Heart right ventricle (tissue), 16 donors: ENCODE measurements around the gene ADGRE3. TPM values are rescaled to one million over a fixed set of nuclear protein-coding genes. Genes with fewer than 3 reads are reported as not detected.

Experiments used
- ATAC-seq, 8 donors: fragments of 200-7000 bp; cut with Tn5 transposase; one replicate each; pipeline ENCODE4 v1.9.1; 2020; ENCODE audit warnings: mild to moderate bottlenecking in 8 of 8, moderate library complexity in 8 of 8, moderate number of reproducible peaks in 1 of 8
- DNase-seq, 2 donors: peaks; one replicate each; pipeline ENCODE4 v3.0.0-alpha.2; 2020
- H3K27ac ChIP-seq, 10 donors: fragments of 200-600 bp; sonication (generic) in 2 of 10; one replicate each; pipeline versions ENCODE4 v1.5.0 to v1.8.0; 2020 to 2022; ENCODE audit warnings: mild to moderate bottlenecking in 3 of 10
- H3K27me3 ChIP-seq, 7 donors: fragments of 200-600 bp; one replicate each; pipeline ENCODE4 v1.8.0; 2021 to 2022; ENCODE audit warnings: mild to moderate bottlenecking in 2 of 7
- H3K36me3 ChIP-seq, 9 donors: fragments of 200-600 bp; sonication (generic) in 1 of 9; one replicate each; pipeline versions ENCODE4 v1.5.0 to v1.8.0; 2020 to 2022; ENCODE audit warnings: mild to moderate bottlenecking in 2 of 9
- H3K4me1 ChIP-seq, 9 donors: fragments of 200-600 bp; sonication (generic) in 1 of 9; one replicate each; pipeline versions ENCODE4 v1.5.0 to v1.8.0; 2020 to 2022; ENCODE audit warnings: mild to moderate bottlenecking in 4 of 9
- H3K4me3 ChIP-seq, 10 donors: fragments of 200-600 bp; sonication (generic) in 2 of 10; one replicate each; pipeline versions ENCODE4 v1.5.0 to v1.8.0; 2020 to 2022; ENCODE audit warnings: mild to moderate bottlenecking in 7 of 10, moderate library complexity in 2 of 10
- H3K9me3 ChIP-seq, 11 donors: fragments of 200-600 bp in 10 of 11; sonication (generic) in 2 of 11; one replicate each; pipeline versions ENCODE4 v1.5.0 to v1.8.0; 2013 to 2022; ENCODE audit warnings: mild to moderate bottlenecking in 2 of 11, control low read depth in 1 of 11, moderate library complexity in 1 of 11
- WGBS, 2 donors: extraction: QIAGEN DNeasy Blood & Tissue Kit; methylation state at CpG; one replicate each; pipeline ENCODE4 v1.1.7; 2013; ENCODE audit warnings: inconsistent platforms in 1 of 2; 5-methylcytosine and 5-hydroxymethylcytosine counted together
- intact Hi-C, 10 donors: fragments of 100-400 bp; cut with DNase I; formaldehyde crosslinking; loops; one replicate each; pipeline versions ENCODE4 v1.11.1 to v1.14.2; 2022
- polyA plus RNA-seq, 2 donors: library from polyadenylated mRNA; stranded (reverse); fragments of 200-250 nt; gene quantifications; one replicate each; pipeline ENCODE4 v1.2.3, GENCODE V29; 2013
- total RNA-seq, 10 donors: library from RNA; stranded (reverse); fragmentation: NEBNext Ultra II Directional in 3 of 10; extraction: Animal tissue kit (Norgen Biotek cat#: 25700) in 3 of 10; gene quantifications; one replicate each; pipeline versions ENCODE4 v1.2.1 to v1.2.4, GENCODE V29; 2021 to 2023
- TF ChIP-seq, protein P1 (sequence below), 9 donors: fragments of 200-600 bp; sonication (generic) in 2 of 9; IDR thresholded peaks; one replicate each; pipeline versions ENCODE4 v1.5.0 to v1.8.0; 2021 to 2022; ENCODE audit warnings: antibody characterized with exemption in 9 of 9, mild to moderate bottlenecking in 5 of 9, moderate library complexity in 1 of 9
- donor health status: Arrhythmogenic right ventricular cardiomyopathy.
- donor health status: ischemic (EF 13 %, LVEDD 7.1; RV severe dilation, severe dysfunction).
- donor health status: healthy with polysubstance abuse.
- donor health status: DM: no; HTN: yes; CAD: no.
- donor health status: DM: no; HTN: no; CAD: no.
- donor health status: ischemic (EF 25% LVEDD 6.9; RV normal size, moderate dysfunction).
- donor health status: ischemic (EF 25% LVEDD 5.7; RV mildly dilated, moderate dysfunction).
- donor health status: healthy.
- donor health status: DM: yes; HTN: yes; CAD: no.
- donor health status: Ischemic cardiomyopathy.
- donor health status: ischemic (EF 35%, LVEDD 5.7; RV mildly dilated, moderate dysfunction).
- donor health status: nonischemic (EF 11% LVEDD 7.7; RV severe dilation, severe dysfunction).
- donor health status: DM: yes; HTN: yes; CAD: no.
- donor health status: PGD.
- donor health status: ischemic (EF 29% LVEDD 5.4; RV normal size, mild dysfunction).
- donor health status: nonischemic (EF 23%, LVEDD 6.1; RV moderate dilation, normal function).

Gene ADGRE3
- total and polyA plus RNA-seq, 12 donors: 0.01 to 0.78 (median 0.23) TPM; not detected in 4

DNA sequence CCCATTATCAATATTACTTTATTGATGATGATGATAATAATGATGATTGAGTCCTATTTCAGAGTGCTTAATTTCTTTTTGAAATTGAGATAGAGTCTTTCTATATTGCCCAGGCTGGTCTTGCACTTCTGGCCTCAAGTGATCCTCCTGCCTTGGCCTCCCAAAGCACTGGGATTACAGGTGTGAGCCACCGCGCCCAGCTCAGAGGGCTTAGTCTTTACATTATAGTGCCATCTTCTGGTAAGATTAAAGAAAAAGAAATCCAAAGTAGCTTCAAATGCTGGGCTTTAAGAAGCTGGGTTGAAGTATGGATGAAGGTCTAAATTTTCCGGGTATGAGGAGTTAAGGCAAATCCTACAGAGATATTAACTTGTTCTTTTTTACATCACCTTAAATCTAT lies 11.8 kb upstream of the ADGRE3 start:
- Histone ChIP-seq H3K36me3 (no peaks in the 10 kb centered on the region), H3K4me1 (peaks cover 3 to 38% (median 13%) of the 10 kb centered on the region in 9 donors), H3K27ac (no peak overlapping the region), H3K4me3 (no peak overlapping the region), H3K27me3 (peaks cover 0 to 7% (median 0%) of the 10 kb centered on the region in 7 donors), H3K9me3 (no peaks in the 10 kb centered on the region)
- ATAC-seq (no peak), DNase-seq (no peak)
- TF ChIP-seq, protein P1, sequence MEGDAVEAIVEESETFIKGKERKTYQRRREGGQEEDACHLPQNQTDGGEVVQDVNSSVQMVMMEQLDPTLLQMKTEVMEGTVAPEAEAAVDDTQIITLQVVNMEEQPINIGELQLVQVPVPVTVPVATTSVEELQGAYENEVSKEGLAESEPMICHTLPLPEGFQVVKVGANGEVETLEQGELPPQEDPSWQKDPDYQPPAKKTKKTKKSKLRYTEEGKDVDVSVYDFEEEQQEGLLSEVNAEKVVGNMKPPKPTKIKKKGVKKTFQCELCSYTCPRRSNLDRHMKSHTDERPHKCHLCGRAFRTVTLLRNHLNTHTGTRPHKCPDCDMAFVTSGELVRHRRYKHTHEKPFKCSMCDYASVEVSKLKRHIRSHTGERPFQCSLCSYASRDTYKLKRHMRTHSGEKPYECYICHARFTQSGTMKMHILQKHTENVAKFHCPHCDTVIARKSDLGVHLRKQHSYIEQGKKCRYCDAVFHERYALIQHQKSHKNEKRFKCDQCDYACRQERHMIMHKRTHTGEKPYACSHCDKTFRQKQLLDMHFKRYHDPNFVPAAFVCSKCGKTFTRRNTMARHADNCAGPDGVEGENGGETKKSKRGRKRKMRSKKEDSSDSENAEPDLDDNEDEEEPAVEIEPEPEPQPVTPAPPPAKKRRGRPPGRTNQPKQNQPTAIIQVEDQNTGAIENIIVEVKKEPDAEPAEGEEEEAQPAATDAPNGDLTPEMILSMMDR (IDR thresholded peaks at IDR 0.05): peak in 7 of 9 donors; percentile 11 to 54 (median 29)
- intact Hi-C loops: loop anchor here in 6 of 10 donors (5.0 to 10.0 kb wide), 3 partner anchors 109 to 114 kb away; partner anchors contain the start of gene NDUFB7 (in 5 of the 6)
- 39 to 43% methylated on average over 3 of the region's 3 CpGs for WGBS, 2 donors

DNA sequence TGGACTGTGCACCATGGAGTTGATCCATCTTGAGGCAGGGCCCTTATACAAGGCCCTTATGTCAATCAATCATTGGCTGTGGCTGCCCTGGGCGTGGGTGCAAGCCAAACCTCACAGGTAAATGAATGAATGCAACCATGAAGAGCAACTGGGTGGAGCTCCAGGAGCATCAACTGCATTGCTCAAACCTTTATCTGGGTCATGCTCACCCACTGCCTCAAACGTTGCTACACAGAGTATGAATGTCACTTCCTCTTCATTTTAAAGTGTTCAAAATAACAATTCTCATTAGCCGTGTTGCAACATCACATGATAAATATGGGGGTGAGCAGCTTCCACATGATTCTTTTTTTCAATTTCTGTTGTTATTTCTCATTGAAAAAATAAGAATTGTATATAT lies 8.8 kb upstream of the ADGRE3 start:
- Histone ChIP-seq H3K9me3 (no peaks in the 10 kb centered on the region), H3K4me3 (no peak overlapping the region), H3K4me1 (peaks cover 0 to 17% (median 0%) of the 10 kb centered on the region in 9 donors), H3K27ac (peak overlapping the region in 1 of 10 donors; percentile 16), H3K36me3 (no peaks in the 10 kb centered on the region), H3K27me3 (peaks cover 0 to 7% (median 0%) of the 10 kb centered on the region in 7 donors)
- intact Hi-C loops: loop anchor here in 1 of 10 donors (10.0 kb wide), 1 partner anchor 109 kb away; the partner anchor contains the start of gene NDUFB7
- DNase-seq (no peak), ATAC-seq (no peak)
- 37 to 48% methylated on average over 3 of the region's 3 CpGs for WGBS, 2 donors
- TF ChIP-seq, protein P1 (IDR thresholded peaks at IDR 0.05): no peak

DNA sequence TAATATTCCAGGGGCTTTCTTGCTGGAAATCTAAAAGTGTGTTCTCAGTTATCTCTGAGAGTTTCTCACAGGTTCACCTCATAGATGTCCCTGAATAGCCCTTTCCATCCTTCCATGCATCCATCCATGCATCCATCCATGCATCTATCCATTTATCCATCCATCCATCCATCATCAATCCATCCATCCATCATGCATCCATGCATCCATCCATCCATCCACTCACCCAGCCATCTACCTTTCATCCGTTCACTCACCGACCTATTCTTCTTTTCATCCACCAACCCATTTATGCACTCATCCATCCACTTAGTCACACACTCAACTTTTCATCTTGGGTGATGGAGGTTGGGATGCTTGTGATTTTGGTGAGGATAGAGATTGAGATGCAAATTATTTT lies 7.4 kb upstream of the ADGRE3 start:
- H3K27me3 ChIP-seq: peaks cover 0 to 7% (median 0%) of the 10 kb centered on the region in 7 donors
- ATAC-seq (no peak), DNase-seq (no peak)
- peaks cover 0 to 17% (median 0%) of the 10 kb centered on the region in 9 donors for H3K4me1 ChIP-seq
- no peaks in the 10 kb centered on the region for H3K36me3 ChIP-seq
- 85 to 88% methylated on average over 2 of the region's 2 CpGs for WGBS, 2 donors
- TF ChIP-seq, protein P1 (IDR thresholded peaks at IDR 0.05): no peak
- no peak overlapping the region for H3K4me3 ChIP-seq
- intact Hi-C loops: loop anchor here in 1 of 10 donors (10.0 kb wide), 1 partner anchor 107 kb away; the partner anchor contains the start of gene NDUFB7
- H3K27ac ChIP-seq: no peak overlapping the region
- no peaks in the 10 kb centered on the region for H3K9me3 ChIP-seq

DNA sequence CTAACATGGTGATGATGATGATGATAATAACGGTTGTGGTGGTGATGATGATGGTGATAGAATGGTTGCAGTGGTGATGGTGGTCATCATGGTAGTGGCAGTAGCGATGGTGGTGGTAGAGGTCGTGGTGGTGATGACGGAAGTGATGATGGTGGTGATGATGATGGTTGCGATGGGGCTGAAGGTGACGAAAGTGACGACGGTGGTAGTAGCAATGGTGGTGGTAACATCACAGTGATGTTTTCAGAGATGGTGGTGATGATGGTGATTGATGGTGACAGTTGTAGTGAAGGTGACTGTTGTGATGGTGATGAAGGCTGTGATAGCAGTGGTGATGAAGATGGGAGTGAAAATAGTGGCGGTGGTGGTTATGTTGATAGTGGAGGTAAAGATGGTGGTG lies 3.6 kb upstream of the ADGRE3 start:
- Histone ChIP-seq H3K9me3 (no peaks in the 10 kb centered on the region), H3K27ac (no peak overlapping the region)
- WGBS, 2 donors: 79 to 87% methylated on average over 9 of the region's 9 CpGs

More for the DNA sequence above, 3.6 kb upstream of the ADGRE3 start:
- TF ChIP-seq, protein P1 (IDR thresholded peaks at IDR 0.05): no peak
- peaks cover 0 to 28% (median 6%) of the 10 kb centered on the region in 7 donors for H3K27me3 ChIP-seq
- H3K4me1 ChIP-seq: peaks cover 0 to 29% (median 0%) of the 10 kb centered on the region in 9 donors
- DNase-seq: no peak
- intact Hi-C loops: no loop called here
- no peak overlapping the region for H3K4me3 ChIP-seq
- no peak for ATAC-seq
- no peaks in the 10 kb centered on the region for H3K36me3 ChIP-seq
